HG02973 (cell line): ENCODE data around the gene ANXA8.
"Not testable (repeated sequence)": the region's sequence is repeated elsewhere in the genome, so short reads cannot be mapped to it uniquely, and the experiment has no call there.

ENCODE experiments used
- ATAC-seq: cut with Tn5 transposase; IDR thresholded peaks from one replicate; pipeline ENCODE4 v1.9.1; 2021; ENCODE audit warnings: moderate library complexity; ENCODE audit not compliant: unreplicated experiment

The ANXA8 gene, protein sequence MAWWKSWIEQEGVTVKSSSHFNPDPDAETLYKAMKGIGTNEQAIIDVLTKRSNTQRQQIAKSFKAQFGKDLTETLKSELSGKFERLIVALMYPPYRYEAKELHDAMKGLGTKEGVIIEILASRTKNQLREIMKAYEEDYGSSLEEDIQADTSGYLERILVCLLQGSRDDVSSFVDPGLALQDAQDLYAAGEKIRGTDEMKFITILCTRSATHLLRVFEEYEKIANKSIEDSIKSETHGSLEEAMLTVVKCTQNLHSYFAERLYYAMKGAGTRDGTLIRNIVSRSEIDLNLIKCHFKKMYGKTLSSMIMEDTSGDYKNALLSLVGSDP

DNA sequence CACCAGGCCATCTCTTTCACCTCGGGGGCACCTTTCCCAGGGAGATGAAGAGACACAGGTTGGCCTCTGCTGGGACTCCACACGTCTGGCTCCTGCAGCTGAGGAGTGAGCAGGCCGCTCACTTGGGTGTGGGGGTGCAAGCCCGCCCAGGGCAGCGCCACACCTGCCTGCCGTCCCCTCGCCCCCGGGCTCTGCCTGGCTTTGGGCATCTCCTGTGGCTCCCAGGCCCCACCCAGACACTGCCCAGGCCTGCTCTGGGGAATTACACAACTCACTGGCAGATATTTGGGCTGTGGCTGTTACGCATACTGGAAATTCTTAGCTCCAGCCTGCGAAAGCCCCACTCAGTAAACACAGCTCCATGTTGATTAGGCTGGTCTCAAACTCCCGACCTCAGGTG lies at the start of gene ANXA8:
ANXA8 (minus strand) TSS at position 193 of the 400 bp plus-strand sequence; CDS start at position 11, 182 bp downstream.
- not testable (repeated sequence) for ATAC-seq

DNA sequence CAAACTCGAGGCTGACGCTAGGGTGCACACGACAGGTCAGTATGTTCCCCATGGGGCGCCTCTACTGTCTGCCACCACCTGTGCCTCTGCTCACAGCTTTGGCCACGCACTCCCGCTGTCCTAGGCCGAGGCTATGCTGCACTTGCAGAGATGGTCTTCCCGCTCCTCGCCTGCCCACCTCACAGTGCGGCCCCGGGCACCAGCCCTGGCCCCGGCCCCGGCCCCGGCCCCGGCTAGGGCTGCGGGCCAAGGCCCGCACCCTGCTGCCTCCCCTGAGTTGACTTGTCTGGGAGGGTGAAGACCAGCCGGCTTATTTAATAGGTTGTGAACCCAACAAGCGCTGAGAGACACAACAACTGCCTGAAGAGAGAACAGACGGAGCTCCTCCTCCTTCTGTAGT lies 39.6 kb upstream of the ANXA8 start, which contains the start of gene AGAP9:
AGAP9 (minus strand) TSS at position 164 of the 400 bp plus-strand sequence; CDS start at position 52, 112 bp downstream.
- not testable (repeated sequence) for ATAC-seq

DNA sequence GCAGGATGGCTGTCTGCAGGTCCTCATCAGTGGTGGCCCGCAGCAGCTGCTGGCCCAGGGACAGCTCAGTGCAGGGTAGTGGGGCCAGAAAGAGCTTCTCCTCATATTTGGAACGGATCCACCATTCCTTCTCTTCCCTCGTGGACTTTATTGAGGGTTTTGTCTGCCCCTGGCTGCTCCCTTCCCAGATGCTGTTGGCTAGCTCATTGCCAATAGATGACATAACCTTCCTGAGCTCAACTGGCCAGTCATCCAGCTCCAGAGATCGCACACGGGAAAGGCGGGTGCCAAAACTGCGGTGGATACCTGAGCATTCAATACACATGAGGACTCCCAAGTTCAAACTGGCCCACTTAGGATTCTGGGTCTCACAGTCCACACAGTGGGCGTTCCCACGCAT lies 18.4 kb upstream of the ANXA8 start:
- not testable (repeated sequence) for ATAC-seq

DNA sequence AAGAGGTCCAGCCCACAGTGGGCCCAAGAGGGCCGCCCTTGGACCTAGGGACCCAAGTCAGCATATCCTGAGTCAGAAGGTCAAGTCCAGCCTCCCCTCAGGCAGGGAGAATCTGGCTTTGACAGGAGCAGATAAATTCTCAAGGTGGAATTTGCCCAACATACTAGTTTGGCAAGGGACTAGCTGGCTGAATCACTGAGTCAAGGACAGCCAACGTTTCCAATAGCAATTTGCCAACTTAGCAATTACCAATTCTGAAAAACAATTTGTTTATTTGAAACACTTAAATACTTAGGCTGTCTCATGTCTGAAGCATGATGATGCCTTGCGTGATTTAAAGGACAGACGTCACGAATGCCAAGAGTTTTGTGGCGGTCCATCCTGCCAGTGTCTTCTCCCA lies 10.3 kb upstream of the ANXA8 start:
- ATAC-seq, result not testable (repeated sequence)

DNA sequence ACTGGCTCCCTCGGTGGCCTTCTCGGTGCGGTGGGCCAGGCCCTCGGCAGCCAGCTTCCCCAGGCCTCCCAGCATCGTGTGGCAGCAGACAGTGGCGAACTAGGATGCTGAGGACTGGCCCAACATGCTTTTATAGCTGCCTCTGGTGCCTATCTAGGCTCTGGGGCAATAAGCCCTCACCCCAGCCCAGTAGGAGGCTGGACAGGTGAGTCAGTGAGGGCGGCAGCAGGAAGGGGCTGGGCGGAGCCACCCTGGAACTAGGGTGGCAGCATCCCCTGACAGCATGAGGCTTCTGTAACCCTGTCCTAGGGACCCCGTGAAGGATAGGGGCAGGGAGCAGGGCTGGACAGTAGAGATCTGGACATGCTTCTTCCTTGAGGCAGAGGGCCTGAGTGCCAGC lies 7.7 kb upstream of the ANXA8 start, which contains the start of gene FAM25G:
FAM25G (minus strand) TSS at position 101 of the 400 bp plus-strand sequence; CDS start at position 75, 26 bp downstream.
- ATAC-seq, result not testable (repeated sequence)

DNA sequence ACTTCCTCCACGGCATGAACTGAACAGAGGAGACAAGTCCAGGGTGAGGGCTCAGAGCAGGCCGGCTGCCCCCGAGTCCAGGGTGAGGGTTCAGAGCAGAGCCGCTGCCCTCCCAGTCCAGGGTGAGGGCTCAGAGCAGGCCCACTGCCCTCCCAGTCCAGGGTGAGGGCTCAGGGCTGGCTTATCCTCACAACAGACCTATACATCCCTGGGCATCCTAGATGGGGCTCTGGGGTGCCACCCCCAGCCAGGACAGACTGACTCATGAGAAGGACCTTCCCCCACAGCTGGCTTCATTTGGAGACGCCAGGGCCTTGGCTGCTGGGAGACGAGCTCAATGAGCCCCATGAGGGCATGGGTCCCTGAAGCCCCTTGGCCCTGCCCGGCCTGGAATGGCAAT lies 5.7 kb upstream of the ANXA8 start:
- ATAC-seq, result not testable (repeated sequence)

DNA sequence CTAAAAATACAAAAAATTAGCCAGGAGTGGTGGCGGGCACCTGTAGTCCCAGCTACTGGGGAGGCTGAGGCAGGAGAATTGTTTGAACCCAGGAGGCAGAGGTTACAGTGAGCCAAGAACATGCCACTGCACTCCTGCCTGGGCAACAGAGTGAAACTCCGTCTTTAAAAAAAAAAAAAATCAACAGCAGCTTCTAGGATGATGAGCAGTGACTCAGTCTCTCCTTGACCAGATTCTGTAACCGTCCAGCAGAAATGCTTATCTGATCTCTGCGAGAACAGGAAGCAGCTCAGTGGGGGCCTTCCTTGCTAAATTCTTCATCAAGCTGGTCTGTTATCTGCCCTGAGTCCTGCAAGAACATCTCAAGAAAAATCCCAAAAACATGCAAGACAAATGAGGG lies 2.0 kb upstream of the ANXA8 start:
- not testable (repeated sequence) for ATAC-seq

DNA sequence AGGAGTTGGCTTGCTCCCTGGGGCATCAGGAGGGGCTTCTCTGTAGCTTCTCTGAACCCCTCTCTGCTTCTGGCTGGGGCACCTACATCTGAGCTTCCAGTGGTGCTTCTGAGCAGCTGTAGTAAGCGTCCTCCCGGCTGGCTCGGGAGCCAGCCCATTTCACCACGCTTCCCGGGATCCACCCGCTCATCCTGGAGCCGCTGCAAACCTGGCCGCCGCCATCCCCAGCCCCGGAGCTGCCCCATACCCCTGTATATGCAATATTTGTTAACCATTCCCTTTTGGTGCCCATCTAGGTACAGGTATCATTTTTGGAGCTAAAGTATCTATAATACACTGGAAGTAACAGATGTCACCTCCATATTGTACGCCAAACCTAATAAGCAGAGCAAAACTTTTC lies 871 bp upstream of the ANXA8 start:
- ATAC-seq, result not testable (repeated sequence)

DNA sequence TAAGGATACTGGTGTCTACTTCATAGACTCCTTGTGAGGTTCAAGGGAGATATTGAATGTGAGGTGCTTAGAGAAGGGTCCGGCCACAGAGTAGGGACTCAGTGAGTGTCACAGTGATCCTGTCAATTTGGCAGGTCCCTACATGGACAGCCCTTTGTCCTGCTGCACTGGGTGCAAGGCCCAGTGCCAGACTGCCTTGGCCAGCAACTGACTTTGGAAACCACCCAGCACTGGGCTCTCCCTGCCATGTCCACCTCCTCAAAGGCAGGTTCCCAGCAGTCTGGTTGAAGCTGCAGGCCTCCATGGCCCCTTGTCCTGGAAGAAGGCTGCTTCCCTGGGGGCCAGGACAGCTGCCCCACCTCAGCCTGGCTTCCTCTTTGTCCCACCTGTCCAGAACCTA lies 1.5 kb downstream of the ANXA8 start:
- not testable (repeated sequence) for ATAC-seq

DNA sequence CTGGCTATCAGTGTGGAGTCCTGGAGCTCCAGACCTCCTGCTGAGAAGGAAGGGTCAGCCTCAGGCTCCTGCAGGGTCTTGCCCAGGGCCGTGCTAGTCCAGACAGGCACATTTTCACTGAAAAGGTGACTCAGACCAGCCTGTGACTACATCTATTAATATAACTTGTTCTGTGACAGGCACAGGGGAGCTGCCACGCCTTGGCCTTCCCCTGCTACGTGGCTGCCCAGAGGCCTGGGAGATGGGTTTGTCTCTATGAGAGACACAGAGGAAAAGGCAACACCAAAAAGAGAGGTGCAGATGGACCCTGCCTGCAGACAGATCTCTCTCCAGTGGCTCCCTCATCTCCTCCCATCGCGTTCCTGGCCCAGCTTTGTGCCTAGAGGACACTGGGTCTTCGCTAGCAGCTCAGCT lies 2.1 kb downstream of the ANXA8 start:
- not testable (repeated sequence) for ATAC-seq

DNA sequence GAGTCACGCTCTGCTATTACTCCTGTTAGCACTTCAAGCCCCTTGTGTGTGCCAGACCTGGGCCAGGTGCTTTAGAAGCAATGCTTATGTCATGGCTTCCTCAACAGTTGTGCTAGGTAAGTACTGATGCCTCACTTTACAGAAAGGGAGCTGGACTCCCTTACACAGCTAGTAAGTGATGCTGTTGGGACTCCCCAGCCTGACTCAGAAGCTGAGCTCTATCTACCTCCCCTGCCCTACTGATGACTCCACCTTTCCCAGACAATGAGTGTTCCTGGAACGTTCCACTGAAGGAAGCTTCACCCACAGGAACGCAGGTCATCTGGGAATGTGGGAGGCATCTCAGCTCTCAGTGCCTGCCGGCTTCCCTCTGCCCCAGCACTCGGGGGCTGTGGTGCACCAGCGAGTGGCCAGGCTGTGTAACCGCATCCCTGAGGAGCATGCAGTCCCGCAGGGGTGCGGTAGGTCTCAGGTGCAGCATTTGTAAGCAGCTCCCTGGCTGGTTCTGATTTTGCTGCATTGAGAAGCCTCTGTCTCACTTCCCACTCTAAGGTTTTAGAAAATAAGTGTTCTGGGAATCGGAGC lies 2.6 kb downstream of the ANXA8 start:
- not testable (repeated sequence) for ATAC-seq

DNA sequence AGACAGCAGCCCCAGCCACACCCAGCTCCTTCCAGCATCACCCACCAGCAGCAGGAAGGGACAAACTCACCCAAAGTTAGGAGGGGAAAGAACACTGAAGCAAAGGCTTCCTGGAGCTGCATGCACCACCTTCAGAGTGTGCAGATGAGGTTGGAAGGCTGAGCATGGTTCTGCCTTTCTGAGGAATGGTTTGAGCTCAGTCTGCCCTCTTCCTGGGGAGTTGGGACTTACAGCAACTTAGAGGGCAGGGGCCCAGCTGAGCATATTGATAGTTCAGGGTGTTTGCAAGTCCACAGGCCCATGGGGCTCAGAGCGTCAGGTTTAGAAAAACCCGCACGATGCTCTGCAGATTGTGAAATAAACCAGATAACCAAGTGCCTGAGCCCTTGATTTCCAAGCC lies 3.8 kb downstream of the ANXA8 start:
- not testable (repeated sequence) for ATAC-seq

DNA sequence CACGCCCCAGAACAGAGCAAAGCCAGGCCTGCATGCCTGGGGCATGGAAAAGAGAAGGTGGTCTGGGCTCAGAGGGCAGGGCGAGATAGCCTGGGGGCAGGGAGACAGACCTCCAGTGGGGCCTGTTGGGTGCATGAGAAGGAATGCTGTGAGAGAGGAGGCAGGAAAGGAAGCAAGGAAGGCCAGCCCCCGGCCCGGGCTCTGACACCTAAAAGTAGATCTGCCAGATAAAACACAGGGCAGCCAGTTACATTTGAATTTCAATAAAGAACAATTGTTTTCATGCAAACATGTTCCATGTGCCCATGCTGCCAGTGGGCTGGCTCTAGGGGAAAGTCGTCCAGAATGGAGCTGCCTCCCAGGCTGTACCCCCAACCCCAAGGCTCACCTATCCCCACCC lies 5.8 kb downstream of the ANXA8 start:
- not testable (repeated sequence) for ATAC-seq

DNA sequence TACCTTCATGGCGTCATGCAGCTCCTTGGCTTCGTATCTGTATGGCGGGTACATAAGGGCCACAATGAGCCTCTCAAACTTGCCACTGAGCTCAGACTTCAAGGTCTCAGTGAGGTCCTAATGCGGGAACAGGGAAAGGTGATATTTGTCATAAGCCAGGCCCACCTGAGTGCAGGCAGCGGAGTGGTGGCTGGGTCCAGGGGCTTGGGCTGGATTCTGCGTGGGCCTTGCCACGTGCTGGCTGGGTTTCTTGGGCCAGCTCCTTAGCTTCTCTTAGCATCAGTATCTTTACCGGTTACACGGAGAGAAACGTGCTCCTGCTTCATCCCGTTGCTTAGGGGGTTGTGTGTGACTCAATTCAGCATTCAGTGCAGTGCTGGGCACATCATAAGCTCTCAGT lies 6.8 kb downstream of the ANXA8 start:
- not testable (repeated sequence) for ATAC-seq

DNA sequence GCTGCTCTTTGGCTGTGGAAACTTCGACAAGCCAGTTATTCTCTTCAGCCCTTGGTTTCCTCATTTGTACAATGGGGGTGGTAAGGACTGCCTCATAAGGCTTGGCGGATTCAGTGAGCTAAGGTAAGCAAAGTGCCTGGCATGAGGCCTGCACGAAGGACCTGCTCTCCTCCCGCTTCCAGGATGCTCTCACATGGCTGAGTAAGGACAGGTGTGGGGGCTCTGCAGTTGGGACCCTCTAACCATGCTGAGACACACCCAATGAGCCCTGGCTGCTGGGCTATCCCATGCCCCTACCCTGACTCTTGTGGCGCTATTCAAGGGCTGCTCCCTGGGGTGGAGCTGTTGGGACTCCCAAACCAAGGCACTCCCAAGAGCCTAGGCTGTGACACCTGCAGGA lies 8.8 kb downstream of the ANXA8 start:
- not testable (repeated sequence) for ATAC-seq

DNA sequence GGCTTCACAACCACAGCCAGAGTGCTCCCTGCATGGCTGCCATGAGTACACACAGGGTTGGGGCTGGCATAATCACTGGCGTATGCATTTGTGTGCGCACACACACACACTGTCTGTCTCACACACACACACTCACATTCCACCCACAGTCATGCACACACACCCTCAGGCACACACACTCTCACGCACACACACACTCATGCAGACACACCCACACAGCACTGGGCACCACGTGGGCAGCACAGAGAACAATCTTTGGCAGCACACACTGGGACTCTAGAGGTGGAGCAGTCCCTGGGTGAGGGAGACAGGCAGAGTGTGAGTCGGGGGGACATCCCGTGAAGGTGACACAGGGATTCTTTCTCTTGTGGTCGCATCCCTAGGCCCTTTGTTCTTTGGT lies 10.4 kb downstream of the ANXA8 start:
- ATAC-seq, result not testable (repeated sequence)

DNA sequence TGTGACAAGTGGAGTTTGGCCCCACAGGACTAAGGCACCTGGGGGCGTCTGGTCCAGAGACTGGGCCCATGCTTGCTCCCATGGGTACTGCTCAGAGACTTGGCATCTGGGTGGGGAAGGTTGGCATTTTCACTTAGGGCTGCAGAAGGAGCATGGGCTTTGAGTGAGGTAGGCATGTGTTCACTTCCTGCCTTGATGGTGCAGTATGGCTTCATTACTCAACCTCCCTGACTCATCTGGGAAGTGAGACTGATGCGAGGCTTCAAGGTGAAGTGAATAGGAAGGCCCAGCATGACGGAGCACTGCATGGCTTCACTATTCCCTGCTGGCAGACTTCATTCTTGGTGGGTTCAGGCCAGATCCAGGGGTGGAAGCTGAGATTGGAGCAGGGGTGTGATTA lies 11.3 kb downstream of the ANXA8 start:
- ATAC-seq, result peak; percentile 65

DNA sequence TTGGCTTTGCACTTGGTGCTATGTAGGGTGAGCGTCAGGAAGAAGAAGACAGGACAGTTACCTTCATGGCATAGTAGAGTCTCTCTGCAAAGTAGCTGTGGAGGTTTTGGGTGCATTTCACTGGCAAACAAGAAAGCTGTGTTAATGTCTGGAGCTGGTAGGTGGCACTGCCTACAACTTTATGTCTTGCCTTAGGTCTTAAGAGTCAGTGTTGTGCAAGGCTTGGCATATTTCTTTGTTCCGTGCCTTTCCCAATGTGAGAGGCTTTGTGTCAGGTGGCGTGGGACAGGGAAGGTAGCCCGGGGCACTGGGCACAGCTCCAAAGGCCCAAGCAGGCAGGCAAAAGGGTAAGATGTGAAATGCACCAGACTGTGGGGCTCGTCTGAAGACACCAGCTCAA lies 11.8 kb downstream of the ANXA8 start:
- not testable (repeated sequence) for ATAC-seq

DNA sequence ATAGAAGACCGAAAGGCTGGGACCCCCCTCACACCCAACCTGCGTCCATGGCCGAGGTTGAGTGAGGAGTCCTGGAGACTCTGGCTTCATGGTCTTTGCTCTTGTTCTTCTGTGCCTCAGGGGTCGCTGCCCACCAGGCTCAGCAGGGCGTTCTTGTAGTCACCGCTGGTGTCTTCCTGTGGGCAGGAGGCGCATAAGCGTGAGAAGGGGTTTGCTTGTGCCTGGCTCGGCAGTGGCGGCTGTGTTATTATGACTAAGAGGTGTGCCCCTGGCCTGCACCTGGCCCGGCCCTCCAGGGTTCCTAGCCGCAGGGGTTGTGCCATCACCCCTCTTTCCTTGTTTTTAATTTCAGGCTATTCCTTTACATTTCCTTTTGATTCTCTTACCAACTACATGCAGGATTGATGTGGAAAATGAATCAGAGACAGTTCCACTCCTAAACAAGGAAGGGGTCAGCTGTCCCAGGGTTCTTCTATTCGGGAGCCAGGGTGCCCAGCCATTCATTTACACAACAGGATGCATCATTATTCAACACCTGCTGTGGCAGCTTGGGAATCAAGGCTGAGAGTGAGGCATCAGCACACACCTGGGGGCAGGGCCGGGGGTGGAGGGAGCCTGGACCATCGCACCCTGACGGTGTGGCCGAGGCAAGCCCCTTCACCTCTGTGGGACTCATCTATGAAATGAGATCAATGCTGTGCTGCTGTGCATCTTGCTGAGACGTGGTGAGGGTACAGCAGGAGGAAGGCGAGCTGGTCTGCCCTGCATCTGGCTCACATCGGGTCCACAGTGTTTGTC lies 15.0 kb downstream of the ANXA8 start:
- ATAC-seq, result not testable (repeated sequence)

DNA sequence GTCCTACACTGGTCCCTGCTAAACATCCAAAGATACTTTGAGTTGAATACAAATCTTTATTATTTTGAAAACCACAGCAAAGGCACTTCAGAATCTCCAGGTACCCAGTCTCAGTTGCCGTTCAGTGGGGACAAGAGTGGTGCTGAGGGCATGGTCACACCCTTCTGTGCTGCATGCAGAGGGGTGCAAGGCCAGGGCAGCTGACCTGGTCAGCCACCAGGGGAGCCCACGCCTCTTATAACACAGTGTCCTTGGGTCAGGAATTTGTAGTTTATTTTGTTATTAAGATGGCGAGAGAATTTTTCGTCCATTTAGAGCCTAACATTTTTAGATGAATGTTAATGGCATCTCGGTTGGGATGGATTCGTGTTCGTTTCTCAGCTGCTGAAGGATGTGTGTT lies 16.0 kb downstream of the ANXA8 start:
- not testable (repeated sequence) for ATAC-seq

DNA sequence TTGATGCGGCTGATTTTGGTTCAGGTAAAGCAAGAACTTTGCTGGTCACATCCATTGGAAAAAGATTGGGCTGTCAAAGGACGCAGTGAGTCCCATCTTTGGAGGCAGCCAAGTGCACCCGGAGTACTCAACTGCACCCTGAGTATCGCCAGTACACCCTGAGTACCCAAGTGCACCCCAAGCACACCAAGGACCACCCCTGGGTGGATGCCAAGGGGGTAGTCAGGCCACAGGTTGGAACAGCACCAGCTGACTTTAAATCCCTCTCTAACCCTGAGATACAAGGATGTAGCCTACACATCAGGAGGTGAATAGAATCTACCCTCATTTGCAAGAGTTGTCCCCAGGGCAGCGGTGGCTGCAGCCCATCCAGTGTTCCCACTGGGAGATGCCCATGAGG lies 16.5 kb downstream of the ANXA8 start:
- not testable (repeated sequence) for ATAC-seq
